HG02623 (cell line): Measurements from ENCODE around the gene CRYBG1.

Experiments used
- ATAC-seq: cut with Tn5 transposase; IDR thresholded peaks from one replicate; pipeline ENCODE4 v1.9.1; 2021; ENCODE audit warnings: moderate library complexity; ENCODE audit not compliant: unreplicated experiment

CRYBG1 gene, protein sequence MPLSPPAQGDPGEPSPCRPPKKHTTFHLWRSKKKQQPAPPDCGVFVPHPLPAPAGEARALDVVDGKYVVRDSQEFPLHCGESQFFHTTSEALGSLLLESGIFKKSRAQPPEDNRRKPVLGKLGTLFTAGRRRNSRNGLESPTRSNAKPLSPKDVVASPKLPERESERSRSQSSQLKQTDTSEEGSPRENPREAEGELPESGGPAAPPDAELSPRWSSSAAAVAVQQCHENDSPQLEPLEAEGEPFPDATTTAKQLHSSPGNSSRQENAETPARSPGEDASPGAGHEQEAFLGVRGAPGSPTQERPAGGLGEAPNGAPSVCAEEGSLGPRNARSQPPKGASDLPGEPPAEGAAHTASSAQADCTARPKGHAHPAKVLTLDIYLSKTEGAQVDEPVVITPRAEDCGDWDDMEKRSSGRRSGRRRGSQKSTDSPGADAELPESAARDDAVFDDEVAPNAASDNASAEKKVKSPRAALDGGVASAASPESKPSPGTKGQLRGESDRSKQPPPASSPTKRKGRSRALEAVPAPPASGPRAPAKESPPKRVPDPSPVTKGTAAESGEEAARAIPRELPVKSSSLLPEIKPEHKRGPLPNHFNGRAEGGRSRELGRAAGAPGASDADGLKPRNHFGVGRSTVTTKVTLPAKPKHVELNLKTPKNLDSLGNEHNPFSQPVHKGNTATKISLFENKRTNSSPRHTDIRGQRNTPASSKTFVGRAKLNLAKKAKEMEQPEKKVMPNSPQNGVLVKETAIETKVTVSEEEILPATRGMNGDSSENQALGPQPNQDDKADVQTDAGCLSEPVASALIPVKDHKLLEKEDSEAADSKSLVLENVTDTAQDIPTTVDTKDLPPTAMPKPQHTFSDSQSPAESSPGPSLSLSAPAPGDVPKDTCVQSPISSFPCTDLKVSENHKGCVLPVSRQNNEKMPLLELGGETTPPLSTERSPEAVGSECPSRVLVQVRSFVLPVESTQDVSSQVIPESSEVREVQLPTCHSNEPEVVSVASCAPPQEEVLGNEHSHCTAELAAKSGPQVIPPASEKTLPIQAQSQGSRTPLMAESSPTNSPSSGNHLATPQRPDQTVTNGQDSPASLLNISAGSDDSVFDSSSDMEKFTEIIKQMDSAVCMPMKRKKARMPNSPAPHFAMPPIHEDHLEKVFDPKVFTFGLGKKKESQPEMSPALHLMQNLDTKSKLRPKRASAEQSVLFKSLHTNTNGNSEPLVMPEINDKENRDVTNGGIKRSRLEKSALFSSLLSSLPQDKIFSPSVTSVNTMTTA (N-terminal part only)

DNA sequence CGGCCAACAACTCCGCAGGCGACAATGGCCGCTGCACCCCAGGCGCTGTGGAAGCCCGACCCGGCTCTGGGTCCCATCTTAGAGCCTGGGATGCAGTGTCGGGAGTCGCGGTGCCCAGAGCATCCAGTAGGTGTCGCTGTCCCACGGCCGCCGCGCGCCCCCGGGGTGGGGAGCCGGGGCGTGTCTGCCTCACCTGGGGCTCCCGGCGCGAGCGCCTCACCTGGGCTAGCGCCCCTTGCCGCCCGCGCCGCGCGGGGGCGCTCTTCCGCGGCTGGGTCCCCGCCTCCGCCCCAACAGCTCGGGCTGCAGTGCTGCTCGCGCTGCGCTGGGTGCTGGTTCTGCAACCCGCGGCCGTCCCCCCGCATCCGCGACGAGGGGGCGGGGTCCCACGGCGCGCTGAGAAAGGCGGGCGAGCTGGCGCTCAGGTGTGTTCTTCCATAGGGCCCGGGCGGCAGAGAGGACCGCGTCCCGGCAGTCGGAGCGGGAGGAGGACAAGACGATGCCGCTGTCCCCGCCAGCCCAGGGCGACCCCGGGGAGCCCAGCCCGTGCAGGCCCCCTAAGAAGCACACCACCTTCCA lies at the start of gene CRYBG1:
Gene CRYBG1, plus strand, starts transcription at position 308 of the 579 bp plus-strand sequence. Its CDS starts 192 bp downstream, at position 500.
- no peak for ATAC-seq

DNA sequence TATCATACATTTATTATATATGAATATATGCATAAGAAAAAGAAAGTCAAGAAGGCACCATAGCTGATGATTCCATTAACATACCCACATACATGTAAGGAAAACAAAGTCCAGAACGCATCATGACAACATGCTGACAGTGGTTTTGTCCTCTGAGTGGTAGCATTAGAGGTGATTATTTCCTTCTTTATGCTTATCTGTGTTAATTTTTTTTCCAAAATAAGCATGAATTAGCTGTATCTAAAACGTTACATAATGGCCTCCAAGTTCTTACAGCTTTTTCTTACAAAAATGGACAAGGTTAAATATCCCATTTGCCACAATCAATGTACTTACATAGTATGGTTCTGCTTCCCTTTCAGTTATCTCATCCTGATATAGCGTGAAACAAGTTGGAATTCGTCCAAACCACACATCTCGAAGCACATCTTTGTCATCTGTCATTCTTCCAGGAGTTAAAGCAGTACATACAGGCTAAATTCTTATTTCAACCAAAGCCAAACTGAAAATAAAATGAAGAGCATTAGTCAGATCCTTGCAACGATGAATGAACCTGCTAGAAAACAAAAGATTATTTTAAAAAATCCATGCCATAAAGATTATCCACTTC lies 44.6 kb upstream of the CRYBG1 start:
- no peak for ATAC-seq

DNA sequence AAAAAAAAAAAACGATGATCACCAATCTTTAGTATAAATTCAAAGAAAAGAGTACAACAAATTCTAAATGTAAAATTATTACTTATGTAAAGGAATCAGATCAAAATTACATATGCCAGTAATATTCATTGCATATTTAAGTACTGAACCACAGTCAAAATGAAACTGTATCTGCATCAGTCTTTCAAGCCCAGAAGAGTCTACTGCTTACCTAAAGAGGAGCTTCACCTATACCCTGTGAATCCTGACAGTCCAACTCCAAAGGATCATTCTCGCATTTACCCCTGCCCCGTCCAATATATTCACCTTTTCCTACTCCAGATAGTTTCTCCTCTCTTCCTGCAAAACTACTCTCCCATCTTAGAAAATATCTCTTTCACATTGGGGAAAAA lies 44.1 kb upstream of the CRYBG1 start:
- ATAC-seq: no peak

DNA sequence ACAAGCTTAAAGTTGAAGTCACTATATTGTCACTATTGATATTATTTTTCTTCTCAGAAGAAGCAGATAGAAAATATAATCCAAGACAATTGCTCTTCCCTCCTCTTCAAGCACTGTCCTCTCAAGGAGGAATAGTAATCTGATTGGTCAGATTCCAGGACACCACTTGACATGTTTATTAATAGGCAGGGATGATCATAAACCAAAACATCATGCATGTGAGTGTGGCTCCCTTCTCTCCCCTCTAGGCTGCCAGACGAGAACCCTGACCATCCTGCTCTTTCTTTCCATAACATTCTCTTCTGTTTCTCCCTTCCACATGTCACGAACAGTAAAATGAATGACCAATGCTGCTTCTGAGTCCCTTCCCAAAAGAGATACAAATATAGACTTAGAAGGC lies 42.5 kb upstream of the CRYBG1 start:
- ATAC-seq: no peak

DNA sequence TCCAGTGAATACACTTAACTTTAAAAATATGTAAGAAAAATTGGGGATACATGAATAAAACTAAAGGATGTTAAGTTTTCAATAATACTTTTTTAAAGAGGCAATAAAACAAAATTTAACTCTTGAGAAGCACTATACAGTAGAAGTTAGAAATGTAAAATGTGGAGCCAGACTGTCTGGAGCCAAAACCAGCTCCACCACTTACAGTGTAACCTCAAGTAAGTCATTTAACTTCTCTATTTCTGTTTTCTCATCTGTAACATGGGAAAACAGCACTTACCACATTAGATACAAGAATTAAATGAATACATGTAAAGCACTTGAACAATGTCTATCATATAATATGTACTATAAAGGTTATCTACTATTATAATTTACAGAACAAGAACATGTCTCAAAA lies 41.7 kb upstream of the CRYBG1 start:
- no peak for ATAC-seq

DNA sequence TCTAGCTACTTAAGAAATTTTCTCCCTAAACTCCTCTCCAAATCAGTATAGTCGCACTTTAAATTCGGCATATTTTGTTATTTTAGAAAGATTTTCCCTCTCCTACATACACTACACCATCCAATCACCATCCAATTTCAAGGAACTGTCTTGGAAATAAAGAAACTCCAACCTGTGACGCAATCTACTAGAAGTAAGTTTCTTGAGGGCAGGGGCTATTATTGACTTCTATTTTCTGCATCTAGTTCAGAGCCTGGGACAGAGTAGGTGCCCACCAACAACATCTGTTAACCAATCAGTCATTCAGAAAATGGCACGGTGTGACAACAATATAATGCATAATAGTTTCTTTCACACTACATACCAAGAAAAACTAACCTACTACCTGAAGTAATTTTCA lies 38.6 kb upstream of the CRYBG1 start:
- ATAC-seq: no peak

DNA sequence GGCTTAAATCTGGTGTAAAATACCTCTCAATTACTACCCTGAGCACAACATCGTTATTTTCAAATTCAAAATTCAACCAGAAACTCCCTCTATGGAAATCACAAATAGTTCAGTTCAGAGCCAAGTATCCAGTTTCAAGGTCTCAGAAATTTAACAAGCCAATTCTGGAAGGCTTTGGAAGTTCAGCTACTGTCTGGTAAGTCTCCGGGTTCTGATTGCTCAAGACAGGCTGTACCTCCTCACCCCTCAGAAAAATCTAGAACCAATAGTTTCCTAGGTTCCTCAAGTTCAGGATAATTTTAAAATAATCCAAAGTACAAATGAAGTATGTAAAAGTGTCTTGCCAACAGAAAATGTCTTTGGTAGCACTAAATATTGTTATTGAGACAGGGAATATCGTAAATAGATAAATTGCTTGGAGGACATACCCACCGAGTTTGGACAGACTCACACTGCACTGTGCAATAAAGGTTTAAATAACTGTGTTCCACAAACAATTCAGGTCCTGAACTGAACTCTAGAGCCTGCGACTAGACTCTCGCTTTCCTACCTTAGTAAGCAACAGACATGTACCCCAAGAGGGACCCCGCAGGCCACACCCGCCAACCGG lies 35.7 kb upstream of the CRYBG1 start:
- no peak for ATAC-seq

DNA sequence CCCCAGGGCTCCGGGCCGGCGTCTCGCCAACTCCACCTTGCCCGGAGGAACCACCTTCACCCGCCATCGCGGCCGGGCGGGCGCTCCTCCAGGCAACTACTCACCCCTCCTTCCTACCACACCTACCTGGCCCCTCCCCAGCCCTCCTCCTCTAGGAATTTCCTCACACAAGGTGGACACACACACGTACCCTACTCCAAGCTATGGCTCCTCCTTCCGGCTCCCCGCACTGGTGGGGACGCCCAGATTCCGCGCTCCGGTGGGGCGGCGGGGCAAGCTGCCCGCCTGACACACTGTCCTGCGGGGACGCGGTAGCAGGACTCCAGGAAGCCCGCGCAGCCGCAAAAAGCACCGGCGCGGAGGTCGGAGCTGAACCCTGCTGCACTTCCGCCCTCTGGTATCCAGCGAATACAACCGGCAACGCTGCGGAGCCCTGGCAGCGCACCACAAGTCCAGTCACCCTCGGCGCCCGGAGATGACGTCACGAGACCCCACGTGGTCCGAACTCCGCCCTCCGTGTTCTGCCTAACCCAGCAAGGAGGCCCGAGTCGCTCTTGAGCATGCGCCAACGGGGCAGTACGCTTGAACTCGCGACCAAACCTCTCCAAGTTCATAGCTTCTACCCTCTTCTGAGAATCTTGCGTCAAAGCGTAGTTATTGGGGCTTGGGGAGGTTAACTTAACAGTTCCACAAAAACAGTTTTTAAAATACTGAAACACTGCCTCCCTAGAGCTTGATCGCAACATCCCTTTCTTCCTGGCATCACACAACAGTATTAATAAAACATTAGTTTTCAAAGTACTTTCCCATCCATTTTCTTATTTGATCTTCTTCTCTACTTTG lies 35.0 kb upstream of the CRYBG1 start, which contains the start of gene ATG5:
Gene ATG5, minus strand, starts transcription at position 425 of the 843 bp plus-strand sequence. CDS start 9,552 bp downstream, outside the sequence.
- ATAC-seq: peak; percentile 94

DNA sequence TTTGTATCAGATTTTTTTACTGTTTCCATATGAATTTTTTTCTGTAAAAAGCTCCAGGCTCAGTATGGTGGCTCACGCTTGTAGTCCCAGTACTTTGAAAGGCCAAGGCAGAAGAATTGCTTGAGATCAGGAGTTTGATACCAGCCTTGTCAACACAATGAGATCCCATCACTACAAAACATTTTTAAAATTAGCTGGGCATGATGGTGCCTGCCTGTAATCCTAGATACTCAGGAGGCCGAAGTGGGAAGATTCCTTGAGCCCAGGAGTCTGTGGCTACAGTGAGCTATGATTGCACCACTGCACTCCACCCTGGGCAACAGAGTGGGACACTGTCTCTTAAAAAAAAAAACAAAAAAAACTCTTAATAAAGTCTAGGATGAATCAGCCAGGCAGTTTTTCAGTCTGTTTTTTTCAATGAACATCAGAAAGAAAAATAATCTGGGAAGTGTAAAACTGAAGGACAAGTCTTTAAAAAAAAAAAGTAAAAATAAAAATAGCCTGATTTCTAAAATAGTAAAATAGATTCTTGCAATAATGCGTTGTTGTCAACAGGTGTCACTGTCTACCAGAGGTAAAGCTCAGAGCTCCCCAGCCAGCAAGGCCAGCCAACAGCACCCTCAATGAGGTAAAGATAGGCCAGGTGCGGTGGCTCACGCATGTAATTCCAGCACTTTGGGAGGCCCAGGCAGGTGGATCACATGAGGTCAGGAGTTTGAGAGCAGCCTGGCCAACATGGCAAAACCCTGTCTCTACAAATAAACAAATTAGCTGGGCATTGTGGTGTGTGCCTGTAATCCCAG lies 25.7 kb upstream of the CRYBG1 start:
- ATAC-seq: peak; percentile 45

DNA sequence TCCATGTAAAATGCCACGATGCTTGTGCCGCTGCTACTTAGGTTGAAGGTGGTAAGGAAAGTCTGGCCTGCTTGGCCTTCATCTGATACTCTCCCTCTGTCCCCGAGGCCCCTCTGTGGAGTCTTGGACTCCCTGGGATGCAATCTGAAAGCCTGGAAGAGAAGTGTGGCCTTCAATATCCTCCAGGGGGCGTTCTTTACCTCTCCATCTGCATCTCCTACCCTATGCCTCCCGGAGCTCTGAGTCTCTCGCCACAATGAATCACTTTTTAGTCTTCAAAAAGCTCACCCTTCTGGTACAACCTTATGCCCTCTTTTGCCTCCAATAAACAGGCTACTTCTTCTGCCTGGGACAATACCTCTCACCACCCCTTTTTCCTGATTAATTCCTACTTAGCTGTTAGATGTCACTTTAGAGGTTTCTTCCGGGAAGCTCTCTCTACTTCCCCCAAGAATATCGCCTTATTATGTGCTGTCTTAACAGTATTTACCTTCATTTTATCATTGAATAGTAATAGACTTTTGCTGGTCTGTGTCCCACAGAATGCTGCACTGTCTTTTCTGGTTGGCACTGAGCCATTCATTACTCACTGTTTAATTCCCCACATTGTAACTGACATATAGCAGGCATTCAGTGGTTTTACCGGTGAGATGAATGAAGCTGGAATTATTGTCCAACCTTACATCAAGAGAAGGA lies 21.0 kb upstream of the CRYBG1 start:
- no peak for ATAC-seq

DNA sequence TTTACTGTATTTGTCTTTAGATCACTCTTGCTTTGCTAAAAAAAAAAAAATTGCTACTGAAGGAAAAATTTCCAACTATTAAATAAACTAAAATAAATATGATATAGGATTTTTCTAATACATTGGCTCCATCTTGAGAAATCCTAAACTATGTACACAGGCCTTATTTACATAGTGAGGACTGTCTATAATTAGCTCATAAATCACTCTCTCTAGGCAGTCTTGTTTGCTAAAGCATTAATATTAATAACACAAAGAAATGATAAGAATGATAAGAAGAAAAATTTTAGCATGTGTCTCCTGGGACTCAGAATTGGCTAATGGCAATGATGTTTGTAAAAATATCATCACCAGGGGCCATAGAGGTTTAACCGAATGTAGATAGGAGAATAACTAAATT lies 13.3 kb upstream of the CRYBG1 start:
- no peak for ATAC-seq

DNA sequence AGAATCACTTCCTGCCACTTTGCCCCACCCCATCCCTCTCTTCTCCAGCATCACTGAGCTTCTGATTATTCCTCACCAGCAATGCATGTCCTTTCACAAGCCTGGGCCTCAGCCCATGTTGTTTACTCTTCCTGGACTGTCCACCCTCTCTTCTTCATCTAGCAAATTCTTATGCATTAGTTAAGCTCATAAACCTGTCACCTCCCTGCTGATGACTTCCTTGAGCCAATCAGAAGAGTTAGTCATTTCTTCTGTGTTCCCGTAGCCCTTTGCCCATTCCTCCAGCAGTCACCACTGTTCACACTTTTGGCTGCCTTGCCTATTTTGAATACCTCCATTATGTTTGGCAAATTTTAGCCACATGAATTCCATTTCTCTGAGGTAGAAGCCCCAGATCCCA lies 4.1 kb upstream of the CRYBG1 start:
- no peak for ATAC-seq

DNA sequence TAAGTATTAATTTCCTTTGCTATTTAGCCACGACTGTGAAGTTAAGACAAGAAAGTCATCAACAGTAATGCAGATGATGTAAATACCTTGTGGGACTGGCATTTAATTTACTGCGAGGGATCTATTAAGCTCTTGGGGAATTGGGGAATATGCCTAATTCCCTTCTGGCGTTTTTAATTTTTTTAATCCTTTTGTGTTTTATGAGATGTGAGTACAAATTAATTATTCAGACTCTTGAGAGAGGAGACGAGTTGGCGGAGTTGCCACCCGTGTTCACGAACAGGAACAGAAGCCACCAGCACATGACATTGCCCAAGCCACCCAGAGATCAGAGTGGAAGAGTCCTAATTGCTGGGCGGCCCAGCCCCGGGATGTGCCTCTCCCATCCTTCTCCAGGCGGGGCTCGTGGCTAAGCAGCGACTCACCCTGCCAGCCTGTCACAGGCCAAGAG lies 533 bp upstream of the CRYBG1 start:
- ATAC-seq: no peak

DNA sequence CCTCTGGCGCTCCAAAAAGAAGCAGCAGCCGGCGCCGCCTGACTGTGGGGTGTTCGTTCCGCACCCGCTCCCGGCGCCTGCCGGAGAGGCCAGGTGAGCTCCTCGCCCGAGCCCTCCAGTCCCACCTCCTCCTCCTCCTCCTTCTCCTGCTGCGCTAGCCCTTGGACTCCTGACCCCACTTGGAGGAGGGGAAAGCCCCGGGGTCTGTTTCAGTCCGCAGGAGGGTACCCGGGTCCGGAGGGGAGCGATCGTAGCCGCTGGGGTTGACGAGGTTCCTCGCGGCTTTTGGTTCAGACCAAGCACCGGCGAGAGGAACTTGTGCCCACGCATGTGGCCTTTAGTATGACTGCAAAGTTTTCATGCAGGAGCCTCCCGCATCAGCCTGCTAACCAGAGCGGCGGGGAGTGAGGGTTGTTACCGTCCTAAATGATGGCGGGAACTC lies 493 bp downstream of the CRYBG1 start:
- no peak for ATAC-seq

DNA sequence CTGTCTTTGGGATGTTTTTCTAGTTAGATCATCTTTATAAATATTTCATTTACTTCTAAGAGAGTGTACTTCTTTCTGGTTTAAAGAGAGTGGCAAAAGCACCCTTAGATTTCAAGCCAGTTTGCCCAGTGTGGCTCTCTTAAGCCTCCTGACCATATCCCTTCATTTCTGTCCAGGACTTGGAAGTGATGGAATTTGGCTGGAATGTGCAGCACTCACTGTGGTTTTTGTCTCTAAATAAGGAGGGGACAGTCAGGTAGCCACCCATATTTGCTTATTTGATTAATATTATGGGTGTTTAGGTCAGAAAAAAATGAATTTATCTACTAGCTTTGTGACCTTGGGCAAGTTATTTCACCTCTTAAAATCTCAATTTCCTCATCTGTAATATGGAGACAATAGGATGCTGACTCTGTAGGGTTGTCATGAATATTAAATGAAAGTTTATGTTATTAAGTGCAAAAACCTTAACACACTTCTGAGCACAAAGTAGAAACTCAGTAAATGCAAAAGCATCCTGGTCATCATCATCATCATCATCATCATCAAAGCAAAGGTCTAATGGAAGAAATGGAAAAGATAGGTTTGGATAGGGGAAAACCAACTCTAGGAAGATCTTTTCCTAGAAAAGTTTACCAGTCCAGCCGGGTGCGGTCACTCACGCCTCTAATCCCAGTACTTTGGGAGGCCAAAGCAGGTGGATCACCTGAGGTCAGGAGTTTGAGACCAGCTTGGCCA lies 3.1 kb downstream of the CRYBG1 start:
- ATAC-seq: no peak

DNA sequence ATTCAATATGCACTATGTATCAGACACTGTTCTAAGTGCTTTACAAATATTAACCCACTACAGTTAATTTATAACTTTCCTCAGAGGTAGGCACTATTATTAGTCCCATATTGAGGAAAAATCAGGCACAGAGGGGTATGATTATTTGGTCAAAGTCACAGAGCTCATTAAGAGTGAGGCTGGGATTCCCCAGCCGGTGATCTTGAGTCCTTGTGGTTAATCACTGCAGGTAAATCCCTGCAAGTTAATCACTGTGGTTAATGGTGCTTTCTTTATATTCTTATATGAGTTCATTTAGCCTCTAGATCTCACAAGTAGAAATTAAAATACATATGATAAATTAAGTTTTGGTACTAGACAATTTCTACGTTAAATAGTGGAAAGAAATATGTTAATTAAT lies 9.2 kb downstream of the CRYBG1 start:
- ATAC-seq: no peak

DNA sequence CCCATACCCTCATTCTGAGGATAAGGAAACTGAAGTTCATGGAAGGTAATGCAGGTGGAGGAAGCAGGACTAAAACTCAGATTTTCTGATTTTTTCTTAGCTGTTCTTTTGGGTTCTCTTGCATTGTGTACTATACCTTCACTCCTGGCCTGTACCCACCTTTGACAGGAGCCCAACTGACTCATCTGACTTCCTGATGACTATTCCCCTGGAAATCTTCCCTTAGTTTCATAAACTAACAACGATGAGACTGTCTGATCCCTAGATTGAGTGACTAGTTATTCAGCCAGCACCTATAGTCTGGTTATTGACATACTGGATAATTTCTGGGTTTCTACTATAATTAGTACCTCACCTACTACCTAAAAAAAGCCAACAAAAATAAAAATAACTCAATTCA lies 10.1 kb downstream of the CRYBG1 start:
- no peak for ATAC-seq
